ENCODE results near the gene SLC25A2. TPM values are rescaled to one million over a fixed set of nuclear protein-coding genes. Genes with fewer than 3 reads are reported as not detected.
A peak's percentile ranks its signal among the peaks of the same experiment; 100 is the strongest.
"Not testable (repeated sequence)": the region's sequence is repeated elsewhere in the genome, so short reads cannot be mapped to it uniquely, and the experiment has no call there.

Gene SLC25A2
- polyA plus RNA-seq, 2 of the 4 experiments (the other 2 are of a cell fraction): 0.08 TPM; not detected in 1

DNA sequence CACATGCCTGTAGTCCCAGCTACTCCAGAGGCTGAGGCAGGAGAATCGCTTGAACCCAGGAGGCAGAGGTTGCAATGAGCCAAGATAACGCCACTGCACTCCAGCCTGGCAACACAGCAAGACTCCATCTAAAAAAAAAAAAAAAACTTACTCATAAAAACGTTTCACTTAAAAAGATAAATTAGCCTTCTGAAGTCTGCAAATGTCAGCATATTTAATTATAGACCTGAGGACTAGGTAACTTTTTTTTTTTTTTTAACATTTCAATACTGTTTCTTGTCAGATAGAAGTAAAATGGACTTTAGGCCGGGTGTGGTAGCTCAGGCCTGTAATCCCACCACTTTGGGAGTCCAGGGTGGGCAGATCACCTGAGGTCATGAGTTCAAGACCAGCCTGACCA, 13.1 kb upstream of the SLC25A2 start:
- 74% methylated on average over 4 of the region's 4 CpGs for WGBS (ENCODE audit: missing lambda C conversion rate)
- DNase-seq (ENCODE audit: low read depth in 1 of 2, low spot score in 1 of 2); CTCF ChIA-PET; H3K4me3 ChIP-seq; H3K4me1 ChIP-seq; H3K27ac ChIP-seq; H3K4me2 ChIP-seq; ATAC-seq; FAIRE-seq: not testable (repeated sequence)
- H3K9me3 ChIP-seq: peaks cover 88% of the 10 kb centered on the region
- peak; percentile 51 for TF ChIP-seq MAFK (IDR thresholded peaks at IDR 0.05; ENCODE audit: partially characterized antibody)
- POLR2A ChIA-PET: interaction anchor here (0.7 kb wide), 1 partner anchor 250 kb away, joined by 4 read pairs; no protein-coding TSS in a partner anchor

- no peak overlapping the region for H3K4me2 ChIP-seq
- DNase-seq (ENCODE audit: low read depth in 1 of 2, low spot score in 1 of 2): no peak
- H3K4me3 ChIP-seq: no peak overlapping the region
- no peak overlapping the region for H3K27ac ChIP-seq
- no peak for ATAC-seq
- no peak for TF ChIP-seq MAZ (IDR thresholded peaks at IDR 0.05; ENCODE audit: borderline replicate concordance, low read depth, low read length)
- TF ChIP-seq ZNF302 (CRISPR knock-in tag; IDR thresholded peaks at IDR 0.05): no peak
- TF ChIP-seq PBX3 (IDR thresholded peaks at IDR 0.05): no peak
- TF ChIP-seq RCOR1 (IDR thresholded peaks at IDR 0.05; ENCODE audit: low read depth, low read length): no peak
- TF ChIP-seq ZSCAN20 (CRISPR knock-in tag; IDR thresholded peaks at IDR 0.05): no peak
- TF ChIP-seq EHMT2 (IDR thresholded peaks at IDR 0.05; ENCODE audit: low read depth): no peak
- no peak for TF ChIP-seq HOXB13 (CRISPR knock-in tag; IDR thresholded peaks at IDR 0.05; ENCODE audit: low read depth)
- no peak for TF ChIP-seq ZC3H11A (IDR thresholded peaks at IDR 0.05)
- TF ChIP-seq, protein P1, sequence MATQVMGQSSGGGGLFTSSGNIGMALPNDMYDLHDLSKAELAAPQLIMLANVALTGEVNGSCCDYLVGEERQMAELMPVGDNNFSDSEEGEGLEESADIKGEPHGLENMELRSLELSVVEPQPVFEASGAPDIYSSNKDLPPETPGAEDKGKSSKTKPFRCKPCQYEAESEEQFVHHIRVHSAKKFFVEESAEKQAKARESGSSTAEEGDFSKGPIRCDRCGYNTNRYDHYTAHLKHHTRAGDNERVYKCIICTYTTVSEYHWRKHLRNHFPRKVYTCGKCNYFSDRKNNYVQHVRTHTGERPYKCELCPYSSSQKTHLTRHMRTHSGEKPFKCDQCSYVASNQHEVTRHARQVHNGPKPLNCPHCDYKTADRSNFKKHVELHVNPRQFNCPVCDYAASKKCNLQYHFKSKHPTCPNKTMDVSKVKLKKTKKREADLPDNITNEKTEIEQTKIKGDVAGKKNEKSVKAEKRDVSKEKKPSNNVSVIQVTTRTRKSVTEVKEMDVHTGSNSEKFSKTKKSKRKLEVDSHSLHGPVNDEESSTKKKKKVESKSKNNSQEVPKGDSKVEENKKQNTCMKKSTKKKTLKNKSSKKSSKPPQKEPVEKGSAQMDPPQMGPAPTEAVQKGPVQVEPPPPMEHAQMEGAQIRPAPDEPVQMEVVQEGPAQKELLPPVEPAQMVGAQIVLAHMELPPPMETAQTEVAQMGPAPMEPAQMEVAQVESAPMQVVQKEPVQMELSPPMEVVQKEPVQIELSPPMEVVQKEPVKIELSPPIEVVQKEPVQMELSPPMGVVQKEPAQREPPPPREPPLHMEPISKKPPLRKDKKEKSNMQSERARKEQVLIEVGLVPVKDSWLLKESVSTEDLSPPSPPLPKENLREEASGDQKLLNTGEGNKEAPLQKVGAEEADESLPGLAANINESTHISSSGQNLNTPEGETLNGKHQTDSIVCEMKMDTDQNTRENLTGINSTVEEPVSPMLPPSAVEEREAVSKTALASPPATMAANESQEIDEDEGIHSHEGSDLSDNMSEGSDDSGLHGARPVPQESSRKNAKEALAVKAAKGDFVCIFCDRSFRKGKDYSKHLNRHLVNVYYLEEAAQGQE (IDR thresholded peaks at IDR 0.05): no peak
- TF ChIP-seq FOXS1 (CRISPR knock-in tag; IDR thresholded peaks at IDR 0.05): no peak
- ChIA-PET CTCF (no interaction called here), POLR2A (no interaction called here)
- peaks cover 72% of the 10 kb centered on the region for H3K9me3 ChIP-seq
- no peak for FAIRE-seq
- no peaks in the 10 kb centered on the region for H3K4me1 ChIP-seq
These were observed 9.9 kb upstream of the SLC25A2 start for GRCh38 chr5:141313711-141314110.

- Histone ChIP-seq H3K4me3 (no peak overlapping the region), H3K4me2 (no peak overlapping the region), H3K27ac (no peak overlapping the region), H3K9me3 (peaks cover 56% of the 10 kb centered on the region), H3K4me1 (no peaks in the 10 kb centered on the region)
- WGBS (ENCODE audit: missing lambda C conversion rate): 100% methylated on average over 1 of the region's 1 CpG
- no peak for FAIRE-seq
- DNase-seq (ENCODE audit: low read depth in 1 of 2, low spot score in 1 of 2): no peak
- ChIA-PET CTCF (interaction anchor here (0.6 to 1.3 kb wide), 3 partner anchors 24 to 258 kb away, joined by 3 read pairs; partner anchors contain the start of gene PCDHB2), POLR2A (no interaction called here)
- ATAC-seq: no peak
- no peak for TF ChIP-seq PHF8 (IDR thresholded peaks at IDR 0.05; ENCODE audit: borderline replicate concordance, low read depth)
- TF ChIP-seq RARB (CRISPR knock-in tag; IDR thresholded peaks at IDR 0.05): no peak
- no peak for TF ChIP-seq CHD4 (IDR thresholded peaks at IDR 0.05; ENCODE audit: borderline replicate concordance)
- TF ChIP-seq, protein P2, sequence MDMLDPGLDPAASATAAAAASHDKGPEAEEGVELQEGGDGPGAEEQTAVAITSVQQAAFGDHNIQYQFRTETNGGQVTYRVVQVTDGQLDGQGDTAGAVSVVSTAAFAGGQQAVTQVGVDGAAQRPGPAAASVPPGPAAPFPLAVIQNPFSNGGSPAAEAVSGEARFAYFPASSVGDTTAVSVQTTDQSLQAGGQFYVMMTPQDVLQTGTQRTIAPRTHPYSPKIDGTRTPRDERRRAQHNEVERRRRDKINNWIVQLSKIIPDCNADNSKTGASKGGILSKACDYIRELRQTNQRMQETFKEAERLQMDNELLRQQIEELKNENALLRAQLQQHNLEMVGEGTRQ (IDR thresholded peaks at IDR 0.05): no peak
- no peak for TF ChIP-seq SREBF2 (IDR thresholded peaks at IDR 0.05)
- TF ChIP-seq HDAC2 (IDR thresholded peaks at IDR 0.05): no peak
- TF ChIP-seq RNF2 (IDR thresholded peaks at IDR 0.05; ENCODE audit: borderline replicate concordance, low read depth): no peak
- TF ChIP-seq KDM5A (IDR thresholded peaks at IDR 0.05): no peak
- TF ChIP-seq, protein P1 (IDR thresholded peaks at IDR 0.05): no peak
- no peak for TF ChIP-seq RCOR1 (IDR thresholded peaks at IDR 0.05; ENCODE audit: low read depth, low read length)
- TF ChIP-seq ZC3H11A (IDR thresholded peaks at IDR 0.05): no peak
- TF ChIP-seq TP53 (CRISPR knock-in tag; IDR thresholded peaks at IDR 0.05): no peak
- TF ChIP-seq EHF (CRISPR knock-in tag; IDR thresholded peaks at IDR 0.05): no peak
These were observed 2.8 kb upstream of the SLC25A2 start for GRCh38 chr5:141306630-141307029.

Measured in A549 (cell line).